Osteoblast (primary cell): ENCODE data around the gene PMS1. TPM values are rescaled to one million over a fixed set of nuclear protein-coding genes. Genes with fewer than 3 reads are reported as not detected.

Source experiments
- DNase-seq: peaks from one replicate; pipeline ENCODE4 v3.0.0; 2011; ENCODE audit warnings: low spot score, mixed read lengths; ENCODE audit not compliant: insufficient read length; ENCODE audit errors: missing footprints
- H2AFZ ChIP-seq: 2 replicates; pipeline ENCODE4 v1.6.0; 2011; ENCODE audit warnings: mild to moderate bottlenecking, low read length
- H3K27ac ChIP-seq: 2 replicates; pipeline ENCODE4 v1.5.1; 2011; ENCODE audit warnings: mild to moderate bottlenecking, low read depth, low read length, moderate library complexity
- H3K27me3 ChIP-seq: 2 replicates; pipeline ENCODE4 v1.6.0; 2012; ENCODE audit warnings: mild to moderate bottlenecking, control low read depth, inconsistent platforms, low read length, moderate library complexity; ENCODE audit not compliant: insufficient read depth
- H3K36me3 ChIP-seq: 2 replicates; pipeline ENCODE4 v1.5.1; 2011; ENCODE audit warnings: mild to moderate bottlenecking, low read length, control low read depth, moderate library complexity; ENCODE audit not compliant: insufficient read depth
- H3K4me1 ChIP-seq: 2 replicates; pipeline ENCODE4 v1.5.1; 2011; ENCODE audit warnings: mild to moderate bottlenecking, low read length, control low read depth, moderate library complexity; ENCODE audit not compliant: insufficient read depth
- H3K4me2 ChIP-seq: 2 replicates; pipeline ENCODE4 v1.6.0; 2011; ENCODE audit warnings: mild to moderate bottlenecking, low read length; ENCODE audit not compliant: insufficient read depth
- H3K4me3 ChIP-seq: fragments of 200-600 bp; sonication (generic); 3 replicates; pipeline ENCODE4 v1.5.1; 2012; ENCODE audit warnings: mild to moderate bottlenecking, low read length, inconsistent platforms; ENCODE audit not compliant: insufficient read depth
- H3K79me2 ChIP-seq: 2 replicates; pipeline ENCODE4 v1.6.0; 2012; ENCODE audit warnings: mild to moderate bottlenecking, low read length, control low read depth, inconsistent platforms; ENCODE audit not compliant: insufficient read depth
- H3K9me3 ChIP-seq: 2 replicates; pipeline ENCODE4 v1.5.1; 2011; ENCODE audit warnings: low read depth, low read length, control low read depth
- H4K20me1 ChIP-seq: 2 replicates; pipeline ENCODE4 v1.6.0; 2012; ENCODE audit warnings: mild to moderate bottlenecking, low read length, control low read depth; ENCODE audit not compliant: insufficient read depth
- CTCF ChIP-seq: IDR thresholded peaks from 2 replicates; pipeline ENCODE4 v1.5.1; 2011; ENCODE audit warnings: mild to moderate bottlenecking, low read depth, low read length, moderate library complexity; ENCODE audit errors: extremely low read depth
- total RNA-seq: library from RNA; depleted of rRNA; stranded (reverse); fragments of >200 nt; gene quantifications from 2 replicates; pipeline ENCODE4 v1.2.3, GENCODE V29; 2012

The PMS1 gene
- total RNA-seq, 1 donor = 29.3 TPM

DNA sequence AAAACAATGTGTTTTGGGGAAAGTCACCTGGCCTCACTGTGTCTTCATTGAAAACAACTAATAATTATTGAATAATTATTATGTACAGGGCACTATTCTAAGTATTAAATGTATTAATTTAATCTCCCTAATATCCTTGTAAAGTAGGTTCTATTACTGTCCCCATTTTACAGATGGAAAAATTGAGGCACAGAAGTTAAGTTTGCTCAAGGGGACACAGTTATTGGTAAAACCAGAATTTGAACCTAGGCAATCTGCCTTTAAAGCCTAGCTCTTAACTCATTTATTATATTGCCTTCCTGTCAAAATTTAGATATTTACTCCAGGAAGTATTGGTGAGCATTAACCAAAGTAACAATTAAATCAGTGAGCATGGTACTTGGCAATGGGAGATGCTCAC, 84.6 kb downstream of the PMS1 start:
- no peak overlapping the region for H3K4me3 ChIP-seq
- DNase-seq = no peak
- H3K4me2 ChIP-seq = no peak overlapping the region
- H3K4me1 ChIP-seq = peaks cover 4% of the 10 kb centered on the region
- peaks cover 8% of the 10 kb centered on the region for H3K36me3 ChIP-seq
- H3K27me3 ChIP-seq = no peaks in the 10 kb centered on the region
- no peak for TF ChIP-seq CTCF
- H3K9me3 ChIP-seq = no peaks in the 10 kb centered on the region
- H3K79me2 ChIP-seq = no peaks in the 10 kb centered on the region
- H4K20me1 ChIP-seq = no peaks in the 10 kb centered on the region
- H2AFZ ChIP-seq = no peak overlapping the region
- H3K27ac ChIP-seq = no peak overlapping the region

DNA sequence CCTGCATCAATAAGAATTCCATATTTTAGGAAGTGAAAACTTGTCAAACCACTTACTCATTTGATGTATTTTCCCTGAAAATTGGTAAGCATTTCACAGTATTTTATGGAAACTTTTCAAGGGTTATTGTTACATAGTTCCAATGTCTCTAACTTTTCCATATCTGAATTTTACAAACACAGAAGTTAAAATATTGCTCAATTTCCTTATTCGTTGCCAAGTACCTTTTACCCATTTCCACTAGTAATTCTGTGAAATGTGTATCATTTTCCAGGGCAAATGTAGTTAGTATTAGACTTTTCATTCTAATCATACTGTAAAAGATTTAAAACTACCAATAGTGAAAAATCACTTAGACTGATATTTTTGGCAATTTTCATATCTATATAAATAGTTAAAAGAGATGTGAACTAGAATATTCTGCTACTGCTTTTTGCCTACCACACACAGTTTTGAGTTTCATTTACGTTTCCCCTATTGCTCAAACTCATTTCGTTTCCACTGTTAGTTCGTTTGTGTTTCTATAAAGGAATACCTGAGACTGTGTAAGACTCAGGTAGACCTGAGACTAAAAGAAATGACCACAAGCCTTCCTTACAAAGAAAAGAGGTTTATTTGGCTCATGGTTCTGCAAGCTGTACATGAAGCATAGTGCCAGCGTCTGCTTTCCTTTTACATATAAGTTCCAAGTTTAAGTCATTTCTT, 86.3 kb downstream of the PMS1 start:
- Histone ChIP-seq H2AFZ (no peak overlapping the region), H3K36me3 (peaks cover 6% of the 10 kb centered on the region), H3K4me2 (no peak overlapping the region), H3K27ac (no peak overlapping the region), H4K20me1 (no peaks in the 10 kb centered on the region), H3K9me3 (no peaks in the 10 kb centered on the region), H3K4me1 (peaks cover 4% of the 10 kb centered on the region), H3K27me3 (no peaks in the 10 kb centered on the region), H3K79me2 (no peaks in the 10 kb centered on the region), H3K4me3 (no peak overlapping the region)
- peak; percentile 47 for DNase-seq
- no peak for TF ChIP-seq CTCF

- Histone ChIP-seq H3K4me2 (no peak overlapping the region), H3K27ac (no peak overlapping the region), H3K9me3 (no peaks in the 10 kb centered on the region), H3K79me2 (no peaks in the 10 kb centered on the region), H4K20me1 (no peaks in the 10 kb centered on the region), H3K4me3 (no peak overlapping the region), H2AFZ (no peak overlapping the region), H3K36me3 (peaks cover 6% of the 10 kb centered on the region), H3K4me1 (no peaks in the 10 kb centered on the region), H3K27me3 (no peaks in the 10 kb centered on the region)
- no peak for DNase-seq
- TF ChIP-seq CTCF = no peak
These were observed 89.4 kb downstream of the PMS1 start for GRCh38 chr2:189873696-189874095.

GRCh38 chr2:189874586-189875320, 90.5 kb downstream of the PMS1 start:
- no peaks in the 10 kb centered on the region for H3K9me3 ChIP-seq
- DNase-seq = no peak
- H3K4me3 ChIP-seq = no peak overlapping the region
- peaks cover 6% of the 10 kb centered on the region for H3K36me3 ChIP-seq
- H2AFZ ChIP-seq = no peak overlapping the region
- no peak overlapping the region for H3K4me2 ChIP-seq
- no peak overlapping the region for H3K27ac ChIP-seq
- no peaks in the 10 kb centered on the region for H3K27me3 ChIP-seq
- H3K79me2 ChIP-seq = no peaks in the 10 kb centered on the region
- no peaks in the 10 kb centered on the region for H4K20me1 ChIP-seq
- no peak for TF ChIP-seq CTCF
- H3K4me1 ChIP-seq = no peaks in the 10 kb centered on the region
